Large intestine (tissue), 12 donors: ENCODE measurements around the gene BTBD2. TPM values are rescaled to one million over a fixed set of nuclear protein-coding genes. Genes with fewer than 3 reads are reported as not detected.
A peak's percentile ranks its signal among the peaks of the same experiment; 100 is the strongest.

Experiments
- DNase-seq, 2 donors: peaks; one replicate each; pipeline versions ENCODE4 v3.0.0 to v3.0.0-alpha.2; 2013
- H3K27ac ChIP-seq: one replicate; pipeline ENCODE4 v1.5.1; 2013; ENCODE audit warnings: low read length
- H3K27me3 ChIP-seq: 2 replicates; pipeline ENCODE4 v1.6.1; 2013; ENCODE audit warnings: low read length; ENCODE audit not compliant: control insufficient read depth, insufficient read depth
- H3K36me3 ChIP-seq: 2 replicates; pipeline ENCODE4 v1.6.1; 2013; ENCODE audit warnings: low read length; ENCODE audit not compliant: control insufficient read depth, insufficient read depth
- H3K4me1 ChIP-seq: one replicate; pipeline ENCODE4 v1.6.1; 2013; ENCODE audit warnings: low read length; ENCODE audit not compliant: control insufficient read depth, insufficient read depth
- H3K4me3 ChIP-seq: one replicate; pipeline ENCODE4 v1.5.1; 2013; ENCODE audit warnings: low read length
- H3K9me3 ChIP-seq: one replicate; pipeline ENCODE4 v1.6.1; 2013; ENCODE audit warnings: mild to moderate bottlenecking, low read depth, low read length, moderate library complexity; ENCODE audit not compliant: control insufficient read depth
- WGBS: methylation state at CpG from one replicate; pipeline ENCODE4 v1.1.5; 2013; ENCODE audit warnings: low lambda C conversion rate; ENCODE audit not compliant: insufficient coverage; 5-methylcytosine and 5-hydroxymethylcytosine counted together
- long read RNA-seq, 11 donors: transcript quantifications; one replicate each; lab custom pipeline, GENCODE V29; 2026
- polyA plus RNA-seq: library from polyadenylated mRNA; unstranded; fragments of 120-200 nt; gene quantifications from one replicate; pipeline ENCODE4 v1.2.1, GENCODE V29; 2013

The BTBD2 gene
- polyA plus RNA-seq = 96.7 TPM
- long read RNA-seq, donor 1, transcript BTBD2-201 (9 exons, 2,649 nt) = major isoform, 8 of 9 reads
- long read RNA-seq, donor 1, partial matches to known transcripts = 0 of 9 reads
- long read RNA-seq, donor 1, other reads (novel, unspliced or antisense) = 0 of 9 reads
- long read RNA-seq, donor 2, transcript BTBD2-201 (9 exons, 2,649 nt) = major isoform, 18 of 28 reads
- long read RNA-seq, donor 2, transcript BTBD2-211 (1 exons, 951 nt) = minor isoform, 9 of 28 reads
- long read RNA-seq, donor 2, partial matches to known transcripts = 0 of 28 reads
- long read RNA-seq, donor 2, other reads (novel, unspliced or antisense) = 0 of 28 reads
- long read RNA-seq, donor 3 = 0 reads
- long read RNA-seq, donor 4, partial matches to known transcripts = 0 of 2 reads
- long read RNA-seq, donor 4, other reads (novel, unspliced or antisense) = 0 of 2 reads
- long read RNA-seq, donor 5, transcript BTBD2-201 (9 exons, 2,649 nt) = major isoform, 17 of 23 reads
- long read RNA-seq, donor 5, transcript BTBD2-211 (1 exons, 951 nt) = minor isoform, 6 of 23 reads
- long read RNA-seq, donor 5, partial matches to known transcripts = 0 of 23 reads
- long read RNA-seq, donor 5, other reads (novel, unspliced or antisense) = 0 of 23 reads
- long read RNA-seq, donor 6, transcript BTBD2-211 (1 exons, 951 nt) = minor isoform, 5 of 36 reads
- long read RNA-seq, donor 6, transcript BTBD2-201 (9 exons, 2,649 nt) = major isoform, 31 of 36 reads
- long read RNA-seq, donor 6, partial matches to known transcripts = 0 of 36 reads
- long read RNA-seq, donor 6, other reads (novel, unspliced or antisense) = 0 of 36 reads
- long read RNA-seq, donor 7, partial matches to known transcripts = 0 of 7 reads
- long read RNA-seq, donor 7, other reads (novel, unspliced or antisense) = 0 of 7 reads
- long read RNA-seq, donor 8, transcript BTBD2-211 (1 exons, 951 nt) = minor isoform, 5 of 49 reads
- long read RNA-seq, donor 8, transcript BTBD2-201 (9 exons, 2,649 nt) = major isoform, 19 of 49 reads
- long read RNA-seq, donor 8, partial matches to known transcripts = 23 of 49 reads
- long read RNA-seq, donor 8, other reads (novel, unspliced or antisense) = 0 of 49 reads
- long read RNA-seq, donor 9, transcript BTBD2-201 (9 exons, 2,649 nt) = major isoform, 14 of 18 reads
- long read RNA-seq, donor 9, partial matches to known transcripts = 0 of 18 reads
- long read RNA-seq, donor 9, other reads (novel, unspliced or antisense) = 0 of 18 reads
- long read RNA-seq, donor 10, transcript BTBD2-211 (1 exons, 951 nt) = minor isoform, 5 of 36 reads
- long read RNA-seq, donor 10, transcript BTBD2-201 (9 exons, 2,649 nt) = major isoform, 23 of 36 reads
- long read RNA-seq, donor 10, partial matches to known transcripts = 5 of 36 reads
- long read RNA-seq, donor 10, other reads (novel, unspliced or antisense) = 0 of 36 reads
- long read RNA-seq, donor 11, transcript BTBD2-201 (9 exons, 2,649 nt) = major isoform, 9 of 15 reads
- long read RNA-seq, donor 11, partial matches to known transcripts = 0 of 15 reads
- long read RNA-seq, donor 11, other reads (novel, unspliced or antisense) = 0 of 15 reads

DNA sequence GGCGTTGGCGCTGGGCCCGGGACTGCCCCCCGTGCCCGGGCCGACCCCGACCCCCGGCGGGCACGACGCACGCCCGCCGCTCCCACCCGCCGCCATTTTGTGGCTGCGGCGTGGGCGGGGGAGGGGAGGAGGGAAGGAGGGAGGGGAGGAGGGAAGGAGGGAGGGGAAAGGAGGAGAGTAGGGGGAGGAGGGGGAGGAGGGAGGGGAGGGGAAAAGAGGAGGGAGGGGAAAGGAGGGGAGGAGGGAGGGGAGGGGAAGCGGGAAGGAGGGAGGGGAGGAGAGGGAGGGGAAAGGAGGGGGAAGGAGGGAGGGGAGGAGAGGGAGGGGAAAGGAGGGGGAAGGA, at the start of gene BTBD2:
Gene BTBD2 (minus strand): TSS at position 107 of the 343 bp plus-strand sequence. CDS start 11 bp downstream, at position 96.
- Histone ChIP-seq H3K4me3 (peak within 1 kb of the TSS; percentile 48), H3K27me3 (no peaks in the 10 kb centered on the region), H3K9me3 (peaks cover 4% of the 10 kb centered on the region), H3K27ac (no peak within 1 kb of the TSS), H3K4me1 (peaks cover 8% of the 10 kb centered on the region), H3K36me3 (peaks cover 12% of the 10 kb centered on the region)
- peak; percentile 48 to 50 for DNase-seq
- no CpG with 5 or more reads among the region's 20 CpGs for WGBS

DNA sequence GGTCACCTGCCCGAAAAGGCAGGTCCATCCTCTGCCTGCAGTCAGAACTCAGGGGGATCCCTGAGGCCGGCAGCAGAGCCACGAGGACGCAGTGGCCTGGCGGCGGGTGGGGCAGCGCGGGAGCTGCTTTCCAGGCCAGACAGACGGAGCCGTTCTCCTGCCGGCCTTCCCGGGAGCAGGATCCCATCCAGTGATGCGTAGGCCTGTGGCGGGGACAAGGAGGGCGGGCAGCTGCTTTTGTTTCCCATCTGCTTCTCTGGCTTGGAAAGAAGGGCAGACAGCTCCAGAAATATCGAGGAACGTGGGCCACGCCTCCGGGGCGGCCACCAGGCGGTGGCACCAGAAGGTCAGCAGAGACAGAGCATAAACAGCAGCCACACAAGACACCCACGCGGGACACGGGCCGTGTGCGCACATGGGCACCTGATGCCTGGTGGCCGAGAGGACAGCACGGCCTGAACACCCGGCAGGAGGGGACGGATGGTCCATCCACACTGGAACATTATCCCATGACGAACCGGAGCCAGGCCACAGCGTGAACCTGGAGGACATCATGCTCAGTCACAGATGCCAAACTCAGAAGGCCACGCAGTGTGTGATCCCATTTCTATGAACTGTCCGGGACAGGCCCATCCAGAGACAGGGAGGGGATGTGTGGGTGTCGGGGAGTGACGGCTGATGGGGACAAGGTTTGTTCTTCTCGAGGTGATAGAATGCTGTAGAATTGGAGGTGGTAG, 49.4 kb upstream of the BTBD2 start:
- Histone ChIP-seq H3K9me3 (peaks cover 6% of the 10 kb centered on the region), H3K4me3 (no peak overlapping the region), H3K27me3 (no peaks in the 10 kb centered on the region), H3K4me1 (peaks cover 41% of the 10 kb centered on the region), H3K27ac (peak overlapping the region; percentile 25), H3K36me3 (no peaks in the 10 kb centered on the region)
- WGBS = no CpG with 5 or more reads among the region's 38 CpGs
- no peak for DNase-seq

DNA sequence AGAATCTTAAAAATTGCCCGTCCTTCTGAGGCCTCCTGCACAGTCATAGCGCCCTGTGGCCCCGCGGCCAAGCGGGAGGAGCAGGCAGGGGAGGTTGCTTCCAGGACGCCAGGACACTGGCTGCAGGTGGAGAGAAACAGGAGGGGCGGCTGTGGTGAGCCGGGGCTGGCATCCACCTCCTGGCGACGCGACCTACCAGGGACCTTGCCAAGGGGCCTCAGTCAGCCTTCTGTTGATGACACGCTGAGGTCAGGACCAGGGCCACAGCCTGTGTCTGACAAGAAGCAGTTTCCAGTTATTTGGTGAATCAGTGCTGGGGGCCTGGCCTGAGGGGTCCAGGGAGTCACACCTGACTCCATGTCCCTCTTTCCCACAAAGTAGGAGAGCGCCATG, 48.9 kb upstream of the BTBD2 start:
- Histone ChIP-seq H3K27me3 (no peaks in the 10 kb centered on the region), H3K36me3 (no peaks in the 10 kb centered on the region), H3K27ac (peak overlapping the region; percentile 25), H3K9me3 (peaks cover 6% of the 10 kb centered on the region), H3K4me3 (no peak overlapping the region), H3K4me1 (peaks cover 41% of the 10 kb centered on the region)
- WGBS = no CpG with 5 or more reads among the region's 13 CpGs
- DNase-seq = no peak

DNA sequence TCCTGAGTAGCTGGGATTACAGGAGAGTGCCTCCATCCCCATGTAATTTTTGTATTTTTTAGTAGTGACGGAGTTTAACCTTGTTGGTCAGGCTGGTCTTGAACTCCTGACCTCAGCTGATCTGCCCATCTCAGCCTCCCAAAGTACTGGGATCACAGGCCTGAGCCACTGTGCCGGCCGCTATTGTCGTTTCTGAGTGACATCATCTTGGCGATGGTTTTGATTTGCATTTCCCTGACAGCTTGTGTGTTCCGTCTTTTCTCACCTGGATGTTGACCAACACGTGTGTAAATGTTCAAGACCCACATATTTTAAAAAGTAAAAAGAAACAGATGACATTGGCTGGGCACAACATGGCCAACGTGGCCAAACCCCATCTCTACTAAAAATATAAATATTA, 48.3 kb upstream of the BTBD2 start:
- no peak overlapping the region for H3K4me3 ChIP-seq
- DNase-seq = no peak
- H3K27ac ChIP-seq = no peak overlapping the region
- peaks cover 47% of the 10 kb centered on the region for H3K4me1 ChIP-seq
- no CpG with 5 or more reads among the region's 8 CpGs for WGBS
- no peaks in the 10 kb centered on the region for H3K36me3 ChIP-seq
- no peaks in the 10 kb centered on the region for H3K27me3 ChIP-seq
- H3K9me3 ChIP-seq = peaks cover 6% of the 10 kb centered on the region

DNA sequence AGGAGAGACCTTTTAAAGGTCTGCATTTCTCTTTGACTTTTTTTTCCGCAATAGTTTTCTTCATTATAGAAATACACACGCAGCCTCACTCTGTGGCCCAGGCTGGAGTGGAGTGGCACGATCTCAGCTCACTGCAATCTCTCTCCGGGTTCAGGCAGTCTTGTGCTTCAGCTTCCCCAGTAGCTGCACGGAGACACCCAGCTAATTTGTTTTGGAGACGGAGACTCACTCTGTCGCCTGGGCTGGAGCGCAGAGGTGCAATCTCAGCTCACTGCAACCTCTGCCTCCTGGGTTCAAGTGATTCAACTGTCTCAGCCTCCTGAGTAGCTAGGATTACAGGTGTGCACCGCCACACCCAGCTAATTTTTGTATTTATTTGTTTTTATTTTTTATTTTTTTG, 47.3 kb upstream of the BTBD2 start:
- Histone ChIP-seq H3K9me3 (peaks cover 6% of the 10 kb centered on the region), H3K36me3 (no peaks in the 10 kb centered on the region), H3K4me3 (no peak overlapping the region), H3K27me3 (no peaks in the 10 kb centered on the region), H3K27ac (peak overlapping the region; percentile 94), H3K4me1 (peaks cover 48% of the 10 kb centered on the region)
- no peak for DNase-seq
- 80% methylated on average over 1 of the region's 9 CpGs for WGBS

DNA sequence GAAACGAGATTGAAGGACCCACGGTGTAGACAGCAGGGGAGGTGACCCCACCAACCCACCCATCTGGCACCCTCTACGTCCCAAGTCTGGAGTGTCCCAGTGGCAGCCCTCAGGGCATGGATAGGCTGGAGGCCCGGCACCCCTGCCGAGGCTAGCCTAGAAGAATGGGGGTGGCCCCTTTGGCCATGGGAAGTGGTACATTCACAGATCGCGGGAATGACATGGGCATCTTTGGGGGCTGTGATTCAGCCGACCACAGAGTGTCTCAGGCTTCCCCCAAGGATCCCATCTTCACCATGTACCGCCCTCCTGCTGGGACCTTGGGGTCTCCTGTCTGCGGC, 46.8 kb upstream of the BTBD2 start:
- peaks cover 46% of the 10 kb centered on the region for H3K4me1 ChIP-seq
- peaks cover 6% of the 10 kb centered on the region for H3K9me3 ChIP-seq
- WGBS = no CpG with 5 or more reads among the region's 10 CpGs

DNA sequence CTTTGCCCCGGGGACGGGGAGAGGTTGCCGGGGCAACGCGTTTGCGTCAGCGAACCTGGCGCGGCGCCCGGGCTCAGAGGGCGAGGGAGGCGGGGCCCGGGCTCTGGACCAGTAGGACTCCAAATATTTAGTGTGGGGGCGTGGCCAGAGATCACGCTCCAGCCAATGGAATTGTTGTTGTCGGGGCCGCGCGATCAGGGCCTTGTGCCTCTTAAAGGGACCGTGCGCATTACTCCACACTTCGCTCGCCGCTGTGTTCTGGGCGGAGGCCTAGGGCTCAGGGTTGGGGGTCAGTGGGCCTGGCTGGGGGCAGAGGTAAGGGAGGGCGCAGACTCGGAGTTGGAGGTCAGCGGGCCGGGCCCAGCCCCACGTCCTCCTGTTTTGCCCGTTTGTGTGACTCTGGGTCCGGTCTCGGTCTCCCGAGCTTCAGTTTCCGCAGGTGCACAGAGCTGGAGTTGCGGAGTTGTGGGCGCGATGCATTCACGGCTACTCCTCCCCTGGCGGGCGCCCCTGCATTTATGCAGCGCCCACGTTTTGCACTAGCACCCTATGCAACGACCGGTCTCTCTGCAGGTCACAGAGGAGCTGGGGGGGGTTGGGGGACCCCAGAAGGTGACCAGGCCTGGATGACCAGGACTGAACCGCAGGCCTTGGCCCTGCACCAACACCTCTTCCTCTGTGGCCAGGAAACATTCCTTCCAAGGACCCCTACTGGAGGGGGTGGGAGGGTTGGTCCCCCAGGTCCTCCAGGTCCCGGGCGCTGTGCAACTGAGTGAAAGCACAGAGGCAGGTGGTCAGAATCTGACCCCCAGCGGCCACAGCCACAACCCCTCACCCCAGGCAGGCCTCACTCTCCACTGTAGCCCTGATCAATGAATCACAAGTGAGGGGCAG, 46.2 kb upstream of the BTBD2 start:
- WGBS = no CpG with 5 or more reads among the region's 50 CpGs
- Histone ChIP-seq H3K4me1 (peaks cover 46% of the 10 kb centered on the region), H3K9me3 (peaks cover 6% of the 10 kb centered on the region), H3K27me3 (no peaks in the 10 kb centered on the region), H3K36me3 (no peaks in the 10 kb centered on the region), H3K4me3 (peak overlapping the region; percentile 67), H3K27ac (peak overlapping the region; percentile 96)
- peak; percentile 99 to 100 for DNase-seq

More for the DNA sequence above, 46.8 kb upstream of the BTBD2 start:
- DNase-seq = no peak
- H3K27ac ChIP-seq = peak overlapping the region; percentile 94
- no peaks in the 10 kb centered on the region for H3K27me3 ChIP-seq
- H3K36me3 ChIP-seq = no peaks in the 10 kb centered on the region
- H3K4me3 ChIP-seq = peak overlapping the region; percentile 67

DNA sequence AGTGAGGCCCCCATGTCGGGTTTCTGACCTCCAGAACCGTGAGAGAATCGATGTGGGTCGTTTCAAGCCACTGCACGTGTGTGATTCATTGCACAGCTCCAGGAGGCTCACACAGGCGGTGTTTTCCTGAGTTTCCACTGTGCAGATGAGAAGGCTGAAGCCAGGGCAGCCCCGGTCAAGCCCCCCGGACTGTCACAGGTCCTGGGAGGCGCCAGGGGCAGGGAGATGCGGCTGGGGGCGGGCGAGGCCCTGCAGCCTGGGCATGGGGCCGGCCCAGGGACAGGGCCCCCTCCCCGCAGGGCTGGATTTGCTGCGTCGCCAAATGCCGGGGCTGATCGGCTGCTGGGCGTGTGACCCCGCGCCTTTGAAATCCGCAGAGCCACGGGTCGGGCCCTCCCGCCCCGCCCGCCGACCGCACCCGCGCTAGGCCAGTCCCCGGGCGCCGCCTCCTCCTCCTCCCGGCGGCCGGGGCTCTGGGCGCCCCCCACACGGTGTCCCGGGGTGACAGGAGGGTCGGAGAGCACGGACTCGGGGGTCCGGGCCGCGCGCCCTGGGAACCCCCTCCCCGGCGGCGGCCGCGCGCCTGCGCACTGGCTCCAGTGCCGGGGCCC, 45.5 kb upstream of the BTBD2 start:
- peaks cover 6% of the 10 kb centered on the region for H3K9me3 ChIP-seq
- H3K27me3 ChIP-seq = no peaks in the 10 kb centered on the region
- WGBS = no CpG with 5 or more reads among the region's 55 CpGs
- DNase-seq = peak; percentile 87 to 94
- H3K4me3 ChIP-seq = peak overlapping the region; percentile 53
- no peaks in the 10 kb centered on the region for H3K36me3 ChIP-seq
- peak overlapping the region; percentile 96 for H3K27ac ChIP-seq
- H3K4me1 ChIP-seq = peaks cover 48% of the 10 kb centered on the region
